ENCODE data around the gene SUN1. TPM values are rescaled to one million over a fixed set of nuclear protein-coding genes. Genes with fewer than 3 reads are reported as not detected.
A peak's percentile ranks its signal among the peaks of the same experiment; 100 is the strongest.

Gene SUN1
- total and polyA plus RNA-seq, 9 of the 15 experiments (the other 6 are each of a cell fraction or from before 2014, with no cell fraction given) = 36.8 to 132 (median 62.3) TPM

GRCh38 chr7:875051-875450 lies 42.8 kb downstream of the SUN1 start:
- peaks cover 15% of the 10 kb centered on the region for H4K20me1 ChIP-seq (replicated peaks; ENCODE audit: control insufficient read depth, insufficient read depth, low read length)
- no peak overlapping the region; the same call in 1 of the 2 replicates for H3K4me2 ChIP-seq (ENCODE audit: insufficient read depth, low read length)
- H2AFZ ChIP-seq (ENCODE audit: low read depth, low read length) = no peak overlapping the region
- H3K36me3 ChIP-seq (ENCODE audit: control insufficient read depth, insufficient read depth, low read length) = peaks cover 62% of the 10 kb centered on the region
- H3K4me3 ChIP-seq = no peak overlapping the region
- no peak for ATAC-seq
- no peaks in the 10 kb centered on the region for H3K27me3 ChIP-seq (ENCODE audit: control insufficient read depth in 2 of 2, insufficient read depth in 2 of 2, low read length in 2 of 2)
- H3K4me1 ChIP-seq (replicated peaks in 1 of 2; ENCODE audit: control insufficient read depth in 2 of 2, insufficient read depth in 2 of 2, low read length in 2 of 2) = peaks cover 33 to 34% of the 10 kb centered on the region in 2 experiments
- in situ Hi-C loops (cut with MboI) = no loop called here
- no peak for FAIRE-seq
- CTCF ChIA-PET (ENCODE audit: low intra/inter-chr PET ratio) = no interaction called here
- peak overlapping the region; percentile 86; the same call in 1 of the 3 replicates for H3K27ac ChIP-seq (ENCODE audit: extremely low read depth, low read depth, low read length)
- H3K79me2 ChIP-seq (ENCODE audit: control insufficient read depth, insufficient read depth, low read length) = peaks cover 40% of the 10 kb centered on the region
- BruUV-seq (replicated peaks) = no TSS peak
- POLR2A ChIA-PET = interaction anchor here (0.6 to 1.3 kb wide), 6 partner anchors 9 to 687 kb away, joined by 3 to 4 read pairs (median 4); no protein-coding TSS in a partner anchor
- no peaks in the 10 kb centered on the region for H3K9me1 ChIP-seq (ENCODE audit: control insufficient read depth, insufficient read depth, low read length)
- H3K9me3 ChIP-seq (replicated peaks; ENCODE audit: control insufficient read depth, insufficient read depth, low read depth, low read length) = peaks cover 2% of the 10 kb centered on the region; the same call in 1 of the 2 replicates
- no peak for DNase-seq (ENCODE audit: extremely low read depth in 1 of 4, low spot score in 3 of 4)
- peak overlapping the region in 1 of 2 experiments; percentile 50; a peak in 2 of 4 replicates for H3K9ac ChIP-seq (ENCODE audit: insufficient read depth in 1 of 2, low read depth in 2 of 2, low read length in 2 of 2)
- 92% methylated on average over 7 of the region's 7 CpGs for WGBS (ENCODE audit: insufficient coverage, low coverage, missing lambda C conversion rate)
- intact Hi-C loops (cut with micrococcal nuclease) = no loop called here
- TF ChIP-seq GABPB2 (CRISPR knock-in tag; conservative IDR thresholded peaks at IDR 0.05) (no peak), ZNF316 (IDR thresholded peaks at IDR 0.05) (no peak), ZNF165 (CRISPR knock-in tag; IDR thresholded peaks at IDR 0.05; ENCODE audit: borderline replicate concordance) (no peak), MED1 (CRISPR knock-in tag; IDR thresholded peaks at IDR 0.05; ENCODE audit: borderline replicate concordance) (no peak), TEAD1 (CRISPR knock-in tag; IDR thresholded peaks at IDR 0.05) (no peak), ZKSCAN3 (CRISPR knock-in tag; IDR thresholded peaks at IDR 0.05) (no peak), ELK3 (CRISPR knock-in tag; IDR thresholded peaks at IDR 0.05) (no peak), PHF8 (IDR thresholded peaks at IDR 0.05; ENCODE audit: borderline replicate concordance, low read length) (no peak), DACH1 (IDR thresholded peaks at IDR 0.05; ENCODE audit: partially characterized antibody) (no peak), REST (IDR thresholded peaks at IDR 0.05; ENCODE audit: borderline replicate concordance) (no peak), REST (CRISPR knock-in tag; IDR thresholded peaks at IDR 0.05; ENCODE audit: low read depth) (no peak), XRCC3 (IDR thresholded peaks at IDR 0.05) (no peak), PKNOX1 (IDR thresholded peaks at IDR 0.05) (no peak), ZBTB7A (IDR thresholded peaks at IDR 0.05; ENCODE audit: borderline replicate concordance, control insufficient read depth, low read depth, low read length) (no peak), TBP (optimal IDR thresholded peaks at IDR 0.05; ENCODE audit: low read depth, low read length) (no peak)
